GM23248 (cell line): Measurements from ENCODE around the gene PIEZO2.
"Not testable (repeated sequence)": the region's sequence is repeated elsewhere in the genome, so short reads cannot be mapped to it uniquely, and the experiment has no call there.

Experiments used
- EZH2 ChIP-seq: fragments of 200-600 bp; sonication (generic); IDR thresholded peaks from 2 replicates; pipeline ENCODE4 v1.6.1; 2018; ENCODE audit warnings: antibody characterized with exemption, mild to moderate bottlenecking; ENCODE audit not compliant: insufficient read depth, poor library complexity, severe bottlenecking
- EZH2phosphoT487 ChIP-seq: fragments of 200-600 bp; sonication (generic); IDR thresholded peaks from 2 replicates; pipeline ENCODE4 v1.6.1; 2018; ENCODE audit warnings: antibody characterized with exemption, moderate library complexity, mild to moderate bottlenecking, low read depth; ENCODE audit not compliant: insufficient read depth

GRCh38 chr18:10620670-10621329 is 528.6 kb downstream of the PIEZO2 start:
- TF ChIP-seq EZH2, EZH2phosphoT487: not testable (repeated sequence)
